HG02642 (cell line): ENCODE data around the gene ZNF610.

Source experiments
- ATAC-seq: cut with Tn5 transposase; IDR thresholded peaks from one replicate; pipeline ENCODE4 v1.9.1; 2021; ENCODE audit warnings: mild to moderate bottlenecking; ENCODE audit not compliant: unreplicated experiment, poor library complexity

Gene ZNF610

DNA sequence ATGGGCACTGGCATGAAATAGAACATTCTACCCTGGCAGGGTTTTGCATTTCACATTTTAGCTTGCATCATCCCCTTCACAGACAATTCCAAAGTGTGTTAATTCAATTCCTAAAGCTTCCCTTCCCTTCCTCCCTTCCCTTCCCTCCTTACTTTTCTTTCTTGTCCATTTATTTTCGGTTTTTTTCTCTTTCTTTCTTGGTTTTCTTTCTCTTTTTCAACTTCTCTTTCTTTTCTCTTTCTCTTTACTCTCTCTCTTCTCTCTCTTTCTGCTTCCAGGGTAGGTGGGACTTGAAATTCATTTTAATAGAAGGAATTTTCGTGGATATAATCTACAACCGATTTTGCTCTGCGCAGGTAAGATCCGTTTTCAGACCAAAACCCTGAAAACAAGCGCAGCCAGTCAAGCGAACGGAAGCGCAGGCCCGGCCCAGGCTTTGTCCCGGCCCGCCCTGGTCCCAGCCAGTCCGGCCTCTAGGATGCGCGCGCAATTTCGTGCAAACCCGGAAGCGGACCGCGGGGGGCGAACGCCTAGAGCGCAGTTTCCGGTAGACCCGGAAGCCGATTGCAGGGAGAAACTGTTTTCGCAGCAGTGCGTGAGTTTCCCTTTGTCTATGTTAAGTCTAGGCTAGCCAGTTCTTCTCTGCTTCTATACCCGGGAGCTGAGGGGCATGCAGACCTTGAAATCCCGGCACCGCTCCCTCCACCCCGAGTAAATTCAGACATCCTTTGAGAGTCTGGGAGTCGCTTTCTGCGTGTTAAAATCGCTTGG lies 61.5 kb downstream of the ZNF610 start, which contains the start of gene ZNF528:
ZNF528 (plus strand) TSS at position 540 of the 771 bp plus-strand sequence. CDS start 4,165 bp downstream, outside the sequence.
- ATAC-seq = peak; percentile 97

DNA sequence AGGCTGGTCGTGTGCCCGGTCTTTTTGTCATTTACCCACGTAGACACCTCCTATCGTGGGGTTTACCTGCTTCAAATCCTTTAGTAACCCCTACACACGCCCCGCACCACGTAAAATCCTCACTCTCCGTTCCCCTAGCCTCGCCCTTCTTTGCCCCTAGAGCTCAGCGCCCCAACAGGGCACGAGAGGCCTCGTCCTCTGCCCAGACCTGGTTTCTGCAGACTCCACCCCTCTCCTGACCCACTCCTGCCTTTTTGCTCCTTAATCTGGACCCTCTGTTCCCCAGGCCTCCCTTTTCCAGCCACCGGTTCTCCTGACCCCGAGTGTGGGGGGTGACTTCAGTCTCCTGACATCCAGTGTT lies 62.0 kb downstream of the ZNF610 start:
- peak; percentile 17 for ATAC-seq

DNA sequence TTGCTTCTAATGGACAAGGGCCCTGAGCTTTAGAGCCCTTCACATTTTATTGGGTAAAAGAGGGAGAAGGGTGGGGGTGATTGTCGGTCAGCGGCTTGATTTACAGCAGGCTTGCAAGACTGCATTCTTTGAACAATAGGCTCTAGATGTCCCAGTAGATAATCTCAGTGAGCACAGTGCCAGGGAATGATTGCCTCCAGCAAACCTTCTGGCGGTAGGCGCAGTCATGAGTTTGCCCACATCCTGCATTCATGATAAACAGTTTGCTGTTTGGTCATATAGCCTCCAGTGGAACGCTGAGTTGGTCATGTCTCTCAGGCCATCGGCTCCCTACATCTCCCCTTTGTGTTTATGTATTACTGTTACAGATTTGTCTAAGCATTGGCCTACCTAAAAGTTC lies 74.2 kb downstream of the ZNF610 start:
- no peak for ATAC-seq

DNA sequence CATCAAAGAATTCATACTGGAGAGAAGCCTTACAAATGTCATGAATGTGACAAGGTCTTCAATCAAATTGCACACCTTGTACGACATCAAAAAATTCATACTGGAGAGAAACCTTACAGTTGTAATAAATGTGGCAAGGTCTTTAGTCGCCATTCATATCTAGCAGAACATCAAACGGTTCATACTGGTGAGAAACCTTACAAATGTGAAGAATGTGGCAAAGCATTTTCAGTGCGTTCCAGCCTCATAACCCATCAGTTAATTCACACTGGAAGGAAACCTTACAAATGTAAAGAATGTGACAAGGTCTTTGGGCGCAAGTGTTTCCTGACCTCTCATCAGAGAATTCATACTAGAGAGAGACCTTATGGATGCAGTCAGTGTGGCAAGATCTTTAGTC lies 79.7 kb downstream of the ZNF610 start:
- ATAC-seq = no peak
